ENCODE results near the gene CCR7.
"Not testable (repeated sequence)": the region's sequence is repeated elsewhere in the genome, so short reads cannot be mapped to it uniquely, and the experiment has no call there.

- TF ChIP-seq, protein P1, sequence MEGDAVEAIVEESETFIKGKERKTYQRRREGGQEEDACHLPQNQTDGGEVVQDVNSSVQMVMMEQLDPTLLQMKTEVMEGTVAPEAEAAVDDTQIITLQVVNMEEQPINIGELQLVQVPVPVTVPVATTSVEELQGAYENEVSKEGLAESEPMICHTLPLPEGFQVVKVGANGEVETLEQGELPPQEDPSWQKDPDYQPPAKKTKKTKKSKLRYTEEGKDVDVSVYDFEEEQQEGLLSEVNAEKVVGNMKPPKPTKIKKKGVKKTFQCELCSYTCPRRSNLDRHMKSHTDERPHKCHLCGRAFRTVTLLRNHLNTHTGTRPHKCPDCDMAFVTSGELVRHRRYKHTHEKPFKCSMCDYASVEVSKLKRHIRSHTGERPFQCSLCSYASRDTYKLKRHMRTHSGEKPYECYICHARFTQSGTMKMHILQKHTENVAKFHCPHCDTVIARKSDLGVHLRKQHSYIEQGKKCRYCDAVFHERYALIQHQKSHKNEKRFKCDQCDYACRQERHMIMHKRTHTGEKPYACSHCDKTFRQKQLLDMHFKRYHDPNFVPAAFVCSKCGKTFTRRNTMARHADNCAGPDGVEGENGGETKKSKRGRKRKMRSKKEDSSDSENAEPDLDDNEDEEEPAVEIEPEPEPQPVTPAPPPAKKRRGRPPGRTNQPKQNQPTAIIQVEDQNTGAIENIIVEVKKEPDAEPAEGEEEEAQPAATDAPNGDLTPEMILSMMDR (IDR thresholded peaks at IDR 0.05; ENCODE audit: control extremely low read depth in 1 of 3, insufficient read depth in 1 of 3, low read depth in 1 of 3, low read length in 3 of 3): not testable (repeated sequence)
- not testable (repeated sequence) for TF ChIP-seq SRF (IDR thresholded peaks at IDR 0.05; ENCODE audit: low read depth, low read length); CBX5 (IDR thresholded peaks at IDR 0.05; ENCODE audit: low read depth, low read length); POLR2A (IDR thresholded peaks at IDR 0.05; ENCODE audit: control extremely low read depth in 1 of 2, low read depth in 2 of 2, low read length in 2 of 2); EZH2 (IDR thresholded peaks at IDR 0.05; ENCODE audit: low read depth, low read length, severe bottlenecking); MAFK (IDR thresholded peaks at IDR 0.05; ENCODE audit: low read depth, low read length)
These were observed 19.7 kb upstream of the CCR7 start for GRCh38 chr17:40584950-40585349.
